ENCODE results near the gene MGAT4A.

MGAT4A gene

GRCh38 chr2:98769784-98770183, 38.9 kb upstream of the MGAT4A start:
- no peak overlapping the region for H3K4me3 ChIP-seq (replicated peaks in 1 of 2; ENCODE audit: low read depth in 2 of 2, low read length in 2 of 2)
- no peak for DNase-seq (ENCODE audit: low read depth in 2 of 2)
- no peak for TF ChIP-seq CTCF (IDR thresholded peaks at IDR 0.05; ENCODE audit: low read depth, low read length)

- no peak overlapping the region for H3K4me3 ChIP-seq (replicated peaks in 1 of 2; ENCODE audit: low read depth in 2 of 2, low read length in 2 of 2)
- no peak for DNase-seq (ENCODE audit: low read depth in 2 of 2)
- no peak for TF ChIP-seq CTCF (IDR thresholded peaks at IDR 0.05; ENCODE audit: low read depth, low read length)
These were observed 38.2 kb upstream of the MGAT4A start for GRCh38 chr2:98769114-98769476.

GRCh38 chr2:98768384-98769113, 37.6 kb upstream of the MGAT4A start:
- peak; percentile 23 to 57 for DNase-seq (ENCODE audit: low read depth in 2 of 2)
- H3K4me3 ChIP-seq (replicated peaks in 1 of 2; ENCODE audit: low read depth in 2 of 2, low read length in 2 of 2), result no peak overlapping the region
- no peak for TF ChIP-seq CTCF (IDR thresholded peaks at IDR 0.05; ENCODE audit: low read depth, low read length)

- DNase-seq (ENCODE audit: low read depth in 2 of 2), result no peak
- no peak for TF ChIP-seq CTCF (IDR thresholded peaks at IDR 0.05; ENCODE audit: low read depth, low read length)
These were observed 33.6 kb upstream of the MGAT4A start for GRCh38 chr2:98764499-98764898.

GRCh38 chr2:98763209-98763951, 32.4 kb upstream of the MGAT4A start:
- DNase-seq (ENCODE audit: low read depth in 2 of 2), result no peak
- H3K4me3 ChIP-seq (replicated peaks in 1 of 2; ENCODE audit: low read depth in 2 of 2, low read length in 2 of 2), result no peak overlapping the region
- TF ChIP-seq CTCF (IDR thresholded peaks at IDR 0.05; ENCODE audit: low read depth, low read length), result no peak

More at GRCh38 chr2:98764499-98764898, 33.6 kb upstream of the MGAT4A start:
- no peak overlapping the region for H3K4me3 ChIP-seq (replicated peaks in 1 of 2; ENCODE audit: low read depth in 2 of 2, low read length in 2 of 2)

- no peak for DNase-seq (ENCODE audit: low read depth in 2 of 2)
- no peak overlapping the region for H3K4me3 ChIP-seq (replicated peaks in 1 of 2; ENCODE audit: low read depth in 2 of 2, low read length in 2 of 2)
- no peak for TF ChIP-seq CTCF (IDR thresholded peaks at IDR 0.05; ENCODE audit: low read depth, low read length)
These were observed 31.0 kb upstream of the MGAT4A start for GRCh38 chr2:98761909-98762308.

All from cardiac fibroblast (primary cell).